ENCODE measurements around the gene ITGB2.

DNA sequence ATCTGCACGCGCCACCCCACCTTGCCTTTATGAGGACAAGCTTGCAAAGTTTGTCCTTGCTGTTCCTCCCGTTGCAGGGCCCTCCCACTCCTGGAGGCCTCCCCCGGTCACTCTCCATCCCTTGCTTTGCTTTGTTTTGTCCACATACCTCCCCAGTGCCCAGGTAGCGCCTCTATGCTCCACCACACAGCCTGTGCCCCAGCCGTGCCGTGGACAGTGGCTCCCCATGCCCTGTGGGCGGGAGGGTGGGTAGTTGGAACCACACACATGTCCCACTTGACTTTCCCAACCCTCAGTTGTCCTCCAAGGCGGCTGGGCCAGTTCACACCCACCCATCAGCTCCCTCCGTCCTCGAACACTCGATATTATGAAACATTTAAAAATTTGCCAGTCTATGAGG is 43.7 kb upstream of the ITGB2 start:
- no peak for TF ChIP-seq TCF7 (CRISPR knock-in tag; IDR thresholded peaks at IDR 0.05; ENCODE audit: low read depth)
- TF ChIP-seq JUN (CRISPR knock-in tag; IDR thresholded peaks at IDR 0.05), result no peak
- TF ChIP-seq GABPB1 (CRISPR knock-in tag; IDR thresholded peaks at IDR 0.05), result no peak
